ENCODE results near the gene LMF1. TPM values are rescaled to one million over a fixed set of nuclear protein-coding genes. Genes with fewer than 3 reads are reported as not detected.

Gene LMF1
- total and polyA plus RNA-seq, 2 of the 8 experiments (the other 6 are each of a cell fraction or from before 2014, with no cell fraction given): 3.5 to 9.1 TPM

DNA sequence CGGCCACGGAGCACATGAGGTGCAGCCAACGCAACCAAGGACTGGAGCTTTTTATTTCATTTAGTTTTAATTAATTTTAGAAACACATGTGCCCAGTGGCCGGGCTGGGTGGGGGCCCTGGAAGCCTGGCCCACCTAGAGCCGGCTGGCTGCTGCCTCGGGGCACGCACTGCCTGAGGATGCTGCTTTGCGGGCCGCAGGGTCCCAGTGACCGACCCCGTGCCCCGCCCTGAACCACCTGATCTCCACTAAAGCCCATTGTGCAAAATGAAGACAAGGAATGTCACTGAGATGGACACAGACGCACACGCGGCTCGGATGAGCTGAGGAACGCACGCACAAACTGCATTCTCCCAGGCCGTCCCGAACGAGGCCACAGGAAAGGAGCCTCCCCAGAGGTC lies 39.6 kb downstream of the LMF1 start:
- Histone ChIP-seq H3K9ac (replicated peaks in 1 of 4; ENCODE audit: extremely low read depth in 1 of 4, low read depth in 3 of 4, low read length in 3 of 4) (no peak overlapping the region), H3K23me2 (ENCODE audit: low read depth, low read length) (no peaks in the 10 kb centered on the region), H4K5ac (ENCODE audit: insufficient read length, low read depth, low read length) (no peak overlapping the region), H3K9me3 (ENCODE audit: insufficient read depth in 2 of 2, low read depth in 1 of 2, low read length in 1 of 2) (peaks cover 16 to 60% of the 10 kb centered on the region in 2 experiments), H3K4ac (replicated peaks; ENCODE audit: insufficient read length, low read depth, low read length) (no peak overlapping the region), H4K8ac (ENCODE audit: extremely low read depth, insufficient read depth, low read length) (no peak overlapping the region), H3K14ac (ENCODE audit: insufficient read length) (no peak overlapping the region), H2BK15ac (ENCODE audit: low read length) (no peak overlapping the region), H3K36me3 (ENCODE audit: control insufficient read depth in 2 of 4, insufficient read depth in 4 of 4, low read length in 3 of 4) (peaks cover 0 to 1% (median 0%) of the 10 kb centered on the region in 4 experiments; a peak in 1 of 8 replicates), H3K56ac (replicated peaks; ENCODE audit: insufficient read length, low read depth, low read length) (no peak overlapping the region), H2BK20ac (ENCODE audit: low read length) (no peak overlapping the region), H3K27me3 (replicated peaks in 1 of 4; ENCODE audit: control insufficient read depth in 3 of 4, extremely low read depth in 1 of 4, insufficient read depth in 3 of 4, low read length in 3 of 4) (no peaks in the 10 kb centered on the region), H4K20me1 (replicated peaks in 1 of 2; ENCODE audit: control insufficient read depth in 1 of 2, insufficient read depth in 2 of 2, low read length in 2 of 2) (no peaks in the 10 kb centered on the region), H3K4me3 (ENCODE audit: extremely low read depth in 1 of 4, insufficient read depth in 2 of 4, low read depth in 3 of 4, low read length in 4 of 4) (no peak overlapping the region), H2BK120ac (replicated peaks; ENCODE audit: low read depth, low read length) (no peak overlapping the region), H3K79me1 (ENCODE audit: low read depth, low read length) (no peaks in the 10 kb centered on the region), H3K79me2 (ENCODE audit: control insufficient read depth in 1 of 2, insufficient read depth in 2 of 2, low read length in 2 of 2) (no peaks in the 10 kb centered on the region), H3K18ac (ENCODE audit: extremely low read depth, low read length) (no peak overlapping the region), H2BK5ac (ENCODE audit: low read depth, low read length) (no peak overlapping the region), H4K91ac (replicated peaks; ENCODE audit: insufficient read length, low read length) (no peak overlapping the region), H2AFZ (ENCODE audit: low read length) (no peak overlapping the region), H3K4me1 (replicated peaks in 1 of 4; ENCODE audit: control insufficient read depth in 3 of 4, insufficient read depth in 4 of 4, low read length in 3 of 4) (peaks cover 0 to 6% (median 3%) of the 10 kb centered on the region in 4 experiments; a peak in 3 of 7 replicates), H3K27ac (ENCODE audit: low read depth, low read length) (no peak overlapping the region), H2BK12ac (ENCODE audit: low read depth, low read length) (no peak overlapping the region), H2AK5ac (ENCODE audit: low read depth, low read length) (no peak overlapping the region), H3K4me2 (ENCODE audit: insufficient read depth in 1 of 2, low read depth in 2 of 2, low read length in 2 of 2) (no peak overlapping the region), H3K23ac (ENCODE audit: insufficient read length) (no peak overlapping the region)
- WGBS, 2 experiments (ENCODE audit: extremely low coverage in 1 of 2, insufficient coverage in 1 of 2, insufficient read length in 1 of 2, insufficient replicate concordance in 2 of 2, low coverage in 1 of 2, low lambda C conversion rate in 2 of 2, missing lambda C conversion rate in 1 of 2): 87% methylated on average over 21 of the region's 21 CpGs; no CpG with 5 or more reads in 1 of the 2 experiments
- ChIA-PET CTCF (ENCODE audit: partially characterized antibody) (no interaction called here), POLR2A (ENCODE audit: partially characterized antibody) (no interaction called here)
- DNase-seq (ENCODE audit: low read depth in 1 of 2, low spot score in 2 of 2) (no peak), FAIRE-seq (no peak)
- TF ChIP-seq PHF8 (conservative IDR thresholded peaks at IDR 0.05; ENCODE audit: low read depth, low read length): no peak
- no peak for TF ChIP-seq SP1 (IDR thresholded peaks at IDR 0.05; ENCODE audit: low read depth, low read length)
- no peak for TF ChIP-seq POLR2A (IDR thresholded peaks at IDR 0.05; ENCODE audit: control extremely low read depth in 1 of 2, low read depth in 2 of 2, low read length in 2 of 2)
- TF ChIP-seq TCF12 (IDR thresholded peaks at IDR 0.05; ENCODE audit: low read depth, low read length): no peak
- TF ChIP-seq EP300 (IDR thresholded peaks at IDR 0.05; ENCODE audit: borderline replicate concordance in 1 of 2, low read depth in 2 of 2, low read length in 2 of 2): no peak

Measured in H1 (cell line).